Muscle layer of colon (tissue), 2 donors: ENCODE results near the gene SUPT7L.
"Not testable (repeated sequence)": the region's sequence is repeated elsewhere in the genome, so short reads cannot be mapped to it uniquely, and the experiment has no call there.

Experiments
- H3K27ac ChIP-seq: one replicate; pipeline ENCODE4 v1.7.0; 2013; ENCODE audit warnings: low read depth, mild to moderate bottlenecking, low read length, moderate library complexity
- H3K27me3 ChIP-seq, 2 donors: one replicate each; pipeline ENCODE4 v1.7.0; 2013; ENCODE audit warnings: low read length in 2 of 2, mild to moderate bottlenecking in 2 of 2; ENCODE audit not compliant: insufficient read depth in 2 of 2, control insufficient read depth in 1 of 2
- H3K36me3 ChIP-seq: one replicate; pipeline ENCODE4 v1.7.0; 2013; ENCODE audit warnings: mild to moderate bottlenecking, low read length; ENCODE audit not compliant: insufficient read depth
- H3K4me1 ChIP-seq: one replicate; pipeline ENCODE4 v1.7.0; 2013; ENCODE audit warnings: mild to moderate bottlenecking, low read length; ENCODE audit not compliant: insufficient read depth
- H3K4me3 ChIP-seq, 2 donors: one replicate each; pipeline ENCODE4 v1.7.0; 2013; ENCODE audit warnings: low read length in 2 of 2, low read depth in 1 of 2, mild to moderate bottlenecking in 1 of 2, moderate library complexity in 1 of 2
- H3K9ac ChIP-seq: one replicate; pipeline ENCODE4 v1.7.0; 2013; ENCODE audit warnings: low read length
- H3K9me3 ChIP-seq: one replicate; pipeline ENCODE4 v1.7.0; 2013; ENCODE audit warnings: mild to moderate bottlenecking, low read length
- donor health status: abdominal sarcoma.
- donor health status: Adenocarcinoma of cecum.

Gene SUPT7L

GRCh38 chr2:27630257-27630656 is 33.2 kb downstream of the SUPT7L start:
- Histone ChIP-seq H3K36me3 (peaks cover 23% of the 10 kb centered on the region), H3K4me1 (peaks cover 12% of the 10 kb centered on the region)
- H3K4me3 ChIP-seq, H3K27ac ChIP-seq, H3K9me3 ChIP-seq, H3K27me3 ChIP-seq, H3K9ac ChIP-seq: not testable (repeated sequence)

GRCh38 chr2:27628767-27629709 is 34.4 kb downstream of the SUPT7L start, which contains the start of the genes CCDC121 and GPN1:
CCDC121 (minus strand) TSS chr2:27629012; CDS start chr2:27627799, 1,213 bp downstream.
GPN1 (plus strand) TSS chr2:27629050; CDS start chr2:27629059, 9 bp downstream.
- H3K27me3 ChIP-seq, result no peaks in the 10 kb centered on the region
- H3K4me1 ChIP-seq, result peaks cover 12% of the 10 kb centered on the region
- peak within 1 kb of the TSS; percentile 82 for H3K9ac ChIP-seq
- peak within 1 kb of the TSS; percentile 60 to 99 for H3K4me3 ChIP-seq
- peaks cover 18% of the 10 kb centered on the region for H3K36me3 ChIP-seq
- no peaks in the 10 kb centered on the region for H3K9me3 ChIP-seq
- peak within 1 kb of the TSS; percentile 12 for H3K27ac ChIP-seq

GRCh38 chr2:27627963-27628766 is 35.2 kb downstream of the SUPT7L start:
- Histone ChIP-seq H3K4me1 (peaks cover 12% of the 10 kb centered on the region), H3K9ac (peak overlapping the region; percentile 82), H3K9me3 (no peaks in the 10 kb centered on the region), H3K27ac (peak overlapping the region; percentile 12), H3K36me3 (peaks cover 26% of the 10 kb centered on the region), H3K4me3 (peak overlapping the region; percentile 60 to 99), H3K27me3 (no peaks in the 10 kb centered on the region)

DNA sequence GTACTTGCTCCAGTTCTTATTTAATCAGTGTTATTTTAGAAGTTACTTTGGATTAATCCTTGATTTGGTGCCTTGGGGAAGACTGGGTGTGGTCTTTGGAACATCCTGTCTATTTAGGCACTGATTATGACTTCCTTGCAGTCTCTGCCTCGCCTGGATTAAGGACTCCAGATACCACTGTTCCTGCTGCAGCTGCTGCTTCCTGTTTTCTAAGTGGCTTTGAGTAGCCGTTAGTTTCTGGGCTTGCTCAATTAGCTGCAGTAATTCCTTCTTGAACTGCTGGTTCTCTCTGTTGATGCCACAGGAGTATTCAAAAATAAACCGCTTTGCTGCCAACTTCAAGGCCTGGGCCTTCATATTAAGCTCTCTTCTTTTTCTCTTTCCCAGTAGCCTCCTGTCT is 36.5 kb downstream of the SUPT7L start:
- H3K9me3 ChIP-seq, H3K27me3 ChIP-seq, H3K27ac ChIP-seq, H3K4me3 ChIP-seq, H3K9ac ChIP-seq: not testable (repeated sequence)
- Histone ChIP-seq H3K36me3 (peaks cover 29% of the 10 kb centered on the region), H3K4me1 (peaks cover 12% of the 10 kb centered on the region)

GRCh38 chr2:27626323-27626722 is 37.1 kb downstream of the SUPT7L start:
- not testable (repeated sequence) for H3K27me3 ChIP-seq, H3K9me3 ChIP-seq, H3K9ac ChIP-seq, H3K4me3 ChIP-seq, H3K27ac ChIP-seq
- Histone ChIP-seq H3K4me1 (peaks cover 12% of the 10 kb centered on the region), H3K36me3 (peaks cover 32% of the 10 kb centered on the region)

DNA sequence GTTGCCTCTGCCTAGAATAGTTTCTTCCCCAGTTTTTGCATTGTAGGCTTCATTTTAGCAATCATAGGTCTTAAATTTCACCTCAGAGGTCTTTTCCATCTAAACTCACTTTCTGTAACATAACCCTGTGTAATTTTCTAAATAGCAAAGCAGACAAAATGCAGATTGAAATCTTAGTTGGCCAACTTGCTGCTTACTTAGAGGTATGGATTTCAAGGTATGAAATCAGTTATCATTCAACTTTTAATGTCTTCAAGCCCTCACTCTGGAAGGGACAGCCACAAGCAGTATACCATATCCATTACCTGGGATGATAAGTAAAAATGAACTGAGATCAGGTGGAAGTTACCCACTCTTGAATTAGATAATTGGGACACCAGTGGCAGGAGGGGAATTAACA is 38.5 kb downstream of the SUPT7L start:
- Histone ChIP-seq H3K36me3 (peaks cover 44% of the 10 kb centered on the region), H3K9me3 (no peaks in the 10 kb centered on the region), H3K4me1 (peaks cover 12% of the 10 kb centered on the region), H3K27me3 (no peaks in the 10 kb centered on the region), H3K27ac (no peak overlapping the region), H3K9ac (no peak overlapping the region), H3K4me3 (no peak overlapping the region)

DNA sequence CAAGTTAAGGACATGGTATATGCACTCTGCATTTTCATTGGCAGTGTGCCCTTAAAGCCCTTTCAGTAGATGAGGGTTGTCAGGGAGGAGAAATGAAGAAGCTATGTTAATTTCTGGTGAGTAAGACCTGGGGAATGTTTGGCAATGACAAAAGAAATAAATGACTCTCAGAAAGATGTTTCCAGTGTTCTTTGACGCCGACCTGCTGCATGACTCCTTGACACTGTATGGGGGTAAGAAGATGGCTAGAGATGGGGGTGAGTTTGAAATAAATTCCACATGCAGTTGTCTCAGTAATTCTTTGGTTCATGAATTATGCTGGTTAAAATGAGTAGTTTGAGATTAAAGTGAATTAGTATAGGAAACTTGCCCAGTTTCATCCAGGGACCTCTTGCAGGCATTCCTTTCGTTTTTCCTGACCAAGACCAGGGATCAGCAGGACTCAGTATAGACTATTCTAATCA is 40.5 kb downstream of the SUPT7L start:
- H3K4me1 ChIP-seq, result peaks cover 4% of the 10 kb centered on the region
- H3K27ac ChIP-seq, result no peak overlapping the region
- no peak overlapping the region for H3K9ac ChIP-seq
- no peak overlapping the region for H3K4me3 ChIP-seq
- H3K9me3 ChIP-seq, result no peaks in the 10 kb centered on the region
- H3K36me3 ChIP-seq, result peaks cover 48% of the 10 kb centered on the region
- no peaks in the 10 kb centered on the region for H3K27me3 ChIP-seq

- Histone ChIP-seq H3K4me3 (no peak overlapping the region), H3K9ac (no peak overlapping the region), H3K4me1 (no peaks in the 10 kb centered on the region), H3K27me3 (no peaks in the 10 kb centered on the region), H3K9me3 (no peaks in the 10 kb centered on the region), H3K27ac (no peak overlapping the region), H3K36me3 (peaks cover 59% of the 10 kb centered on the region)
These were observed 41.9 kb downstream of the SUPT7L start for GRCh38 chr2:27621524-27621923.

- no peaks in the 10 kb centered on the region for H3K4me1 ChIP-seq
- peaks cover 44% of the 10 kb centered on the region for H3K36me3 ChIP-seq
- no peak overlapping the region for H3K4me3 ChIP-seq
- H3K9me3 ChIP-seq, result no peaks in the 10 kb centered on the region
- no peak overlapping the region for H3K9ac ChIP-seq
- no peak overlapping the region for H3K27ac ChIP-seq
- no peaks in the 10 kb centered on the region for H3K27me3 ChIP-seq
These were observed 48.1 kb downstream of the SUPT7L start for GRCh38 chr2:27615316-27615715.

- no peak overlapping the region for H3K27ac ChIP-seq
- H3K9me3 ChIP-seq, result no peaks in the 10 kb centered on the region
- no peak overlapping the region for H3K9ac ChIP-seq
- H3K4me1 ChIP-seq, result no peaks in the 10 kb centered on the region
- no peak overlapping the region for H3K4me3 ChIP-seq
- peaks cover 42% of the 10 kb centered on the region for H3K36me3 ChIP-seq
- H3K27me3 ChIP-seq, result no peaks in the 10 kb centered on the region
These were observed 49.4 kb downstream of the SUPT7L start for GRCh38 chr2:27613985-27614384.

- Histone ChIP-seq H3K4me1 (no peaks in the 10 kb centered on the region), H3K27me3 (no peaks in the 10 kb centered on the region), H3K27ac (no peak overlapping the region), H3K9ac (no peak overlapping the region), H3K36me3 (peaks cover 57% of the 10 kb centered on the region), H3K4me3 (no peak overlapping the region), H3K9me3 (no peaks in the 10 kb centered on the region)
These were observed 56.8 kb downstream of the SUPT7L start for GRCh38 chr2:27606611-27607010.
